NCI-H1092 treated with DMSO at 0.1 percent for 48 hours (cell line): ENCODE results near the gene TMEM255B.
"Not testable (repeated sequence)": the region's sequence is repeated elsewhere in the genome, so short reads cannot be mapped to it uniquely, and the experiment has no call there.

Experiments
- DNase-seq: peaks from one replicate; lab custom pipeline; 2025; lab: John Stamatoyannopoulos, UW

TMEM255B gene

GRCh38 chr13:113734826-113735125 lies 24.2 kb upstream of the TMEM255B start:
- no peak for DNase-seq

- DNase-seq, result no peak
Observed at GRCh38 chr13:113735194-113735593, 23.8 kb upstream of the TMEM255B start.

- DNase-seq, result no peak
Observed at GRCh38 chr13:113735750-113736149, 23.3 kb upstream of the TMEM255B start.

GRCh38 chr13:113736258-113736731 lies 22.7 kb upstream of the TMEM255B start:
- no peak for DNase-seq

GRCh38 chr13:113737803-113738202 lies 21.2 kb upstream of the TMEM255B start:
- no peak for DNase-seq

- no peak for DNase-seq
Observed at GRCh38 chr13:113739527-113740285, 19.3 kb upstream of the TMEM255B start.

GRCh38 chr13:113740286-113740556 lies 18.8 kb upstream of the TMEM255B start:
- no peak for DNase-seq

GRCh38 chr13:113740661-113741060 lies 18.4 kb upstream of the TMEM255B start:
- DNase-seq, result no peak

GRCh38 chr13:113741191-113741668 lies 17.8 kb upstream of the TMEM255B start:
- DNase-seq, result peak; percentile 21

GRCh38 chr13:113742000-113742441 lies 17.0 kb upstream of the TMEM255B start:
- peak; percentile 64 for DNase-seq

GRCh38 chr13:113742445-113743120 lies 16.4 kb upstream of the TMEM255B start:
- DNase-seq, result no peak

GRCh38 chr13:113743366-113744195 lies 15.4 kb upstream of the TMEM255B start:
- no peak for DNase-seq

- DNase-seq, result peak; percentile 34
Observed at GRCh38 chr13:113744197-113745000, 14.6 kb upstream of the TMEM255B start.

GRCh38 chr13:113745059-113745458 lies 14.0 kb upstream of the TMEM255B start:
- DNase-seq, result no peak

- not testable (repeated sequence) for DNase-seq
Observed at GRCh38 chr13:113745500-113746142, 13.4 kb upstream of the TMEM255B start.

GRCh38 chr13:113746143-113746525 lies 12.9 kb upstream of the TMEM255B start:
- no peak for DNase-seq

- no peak for DNase-seq
Observed at GRCh38 chr13:113746671-113747070, 12.4 kb upstream of the TMEM255B start.

GRCh38 chr13:113747291-113747833 lies 11.7 kb upstream of the TMEM255B start:
- no peak for DNase-seq

- no peak for DNase-seq
Observed at GRCh38 chr13:113748101-113748861, 10.7 kb upstream of the TMEM255B start.

GRCh38 chr13:113748862-113749451 lies 10.1 kb upstream of the TMEM255B start:
- DNase-seq, result no peak
